T47D (cell line): ENCODE results near the gene WFDC12.
"Not testable (repeated sequence)": the region's sequence is repeated elsewhere in the genome, so short reads cannot be mapped to it uniquely, and the experiment has no call there.

Experiments
- DNase-seq, 2 experiments: peaks; one replicate each; pipeline versions ENCODE4 v3.0.0 to v3.0.0-alpha.2; 2011 to 2012; ENCODE audit warnings: low read depth in 1 of 2, low spot score in 1 of 2
- JUND ChIP-seq: IDR thresholded peaks from 2 replicates; pipeline ENCODE4 v1.6.1; 2012; ENCODE audit warnings: low read depth
- in situ Hi-C: cut with HindIII; loops from 2 replicates; pipeline ENCODE4 v1.10.0; 2016; ENCODE audit warnings: low sequenced_read_pairs, low pct_unique_long_range_greater_than_20kb

WFDC12 gene

DNA sequence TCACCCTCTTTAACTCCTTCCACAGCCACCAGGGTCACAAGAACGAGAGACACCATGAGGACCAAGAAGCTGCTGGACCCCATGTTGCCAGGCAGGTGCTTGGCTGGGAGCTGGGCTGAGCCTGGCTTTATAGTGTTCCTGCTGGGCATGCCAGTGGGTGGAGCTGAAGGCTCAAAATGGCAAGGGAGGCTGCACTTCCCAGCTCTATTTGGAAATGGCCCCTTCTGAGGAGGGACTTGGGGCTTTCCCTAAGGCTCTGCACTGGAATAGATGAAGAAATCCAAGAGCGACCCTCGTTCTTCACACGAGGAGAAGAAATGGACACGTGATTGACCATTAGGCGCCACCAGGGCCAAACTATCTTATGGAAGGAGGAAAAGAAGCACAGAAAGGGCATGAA lies at the start of gene WFDC12:
Gene WFDC12 (minus strand): TSS at position 101 of the 400 bp plus-strand sequence. CDS start 18 bp downstream, at position 83.
- no peak for DNase-seq
- TF ChIP-seq JUND = no peak
- in situ Hi-C loops = no loop called here

DNA sequence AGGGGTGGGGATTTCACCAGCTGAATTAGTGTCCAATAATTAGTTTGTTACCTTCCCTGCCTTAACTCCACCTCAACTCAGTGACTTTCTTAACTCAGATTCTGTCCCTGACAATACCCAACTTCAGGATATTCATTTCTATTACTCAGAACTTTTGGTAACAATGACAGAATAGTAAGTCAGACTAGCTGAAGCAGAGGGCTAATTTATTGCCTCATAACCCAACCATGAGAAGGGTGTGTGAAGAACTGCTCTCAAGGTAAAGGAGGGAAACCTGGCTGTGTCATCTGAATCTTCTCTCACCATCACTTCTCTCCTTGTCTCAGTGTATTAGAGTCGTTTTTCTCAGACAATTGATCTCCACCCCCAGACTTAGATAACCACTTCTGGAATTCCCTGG lies 49.3 kb upstream of the WFDC12 start:
- in situ Hi-C loops = no loop called here
- no peak for TF ChIP-seq JUND

DNA sequence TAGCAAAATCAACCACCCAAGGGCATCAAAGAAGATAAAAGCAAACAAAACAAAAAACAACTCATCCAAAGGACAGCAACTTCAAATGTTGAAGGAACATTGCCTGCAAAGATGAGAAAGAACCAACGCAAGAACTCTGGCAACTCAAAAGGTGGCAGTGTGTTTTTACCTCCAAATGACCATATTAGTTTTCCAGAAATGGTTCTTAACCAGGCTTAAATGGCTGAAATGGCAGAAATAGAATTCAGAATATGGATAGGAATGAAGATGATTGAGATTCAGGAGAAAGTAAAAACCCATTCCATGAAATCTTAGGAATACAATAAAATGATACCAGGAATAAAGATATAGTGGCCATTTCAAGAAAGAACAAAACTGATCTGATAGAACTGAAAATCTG lies 40.6 kb upstream of the WFDC12 start:
- no peak for DNase-seq
- TF ChIP-seq JUND = no peak
- in situ Hi-C loops = no loop called here

More for the DNA sequence above, 49.3 kb upstream of the WFDC12 start:
- DNase-seq = no peak

- no peak for TF ChIP-seq JUND
- DNase-seq = no peak
- in situ Hi-C loops = no loop called here
These were observed 39.0 kb upstream of the WFDC12 start for GRCh38 chr20:45163083-45163803.

DNA sequence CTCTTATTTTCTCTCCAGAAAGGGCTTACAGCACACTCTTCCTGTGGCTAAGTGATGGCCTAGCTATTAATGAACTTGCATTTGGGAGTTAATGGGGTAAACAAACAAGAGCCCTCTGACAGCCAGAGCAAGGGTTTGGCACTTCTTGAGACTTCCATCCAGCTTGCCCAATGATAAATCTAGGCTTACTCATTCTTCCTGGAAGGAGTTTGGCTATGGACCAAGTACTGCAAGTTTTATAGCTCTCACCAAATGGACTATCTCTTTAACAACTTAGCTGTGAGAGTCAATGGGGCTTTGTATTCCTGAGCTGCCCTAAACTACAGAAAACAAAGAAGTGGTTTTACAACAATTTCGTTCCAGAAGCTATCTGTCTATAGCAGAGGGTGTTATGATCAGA lies 33.7 kb upstream of the WFDC12 start:
- in situ Hi-C loops = no loop called here
- DNase-seq = no peak
- TF ChIP-seq JUND = no peak

DNA sequence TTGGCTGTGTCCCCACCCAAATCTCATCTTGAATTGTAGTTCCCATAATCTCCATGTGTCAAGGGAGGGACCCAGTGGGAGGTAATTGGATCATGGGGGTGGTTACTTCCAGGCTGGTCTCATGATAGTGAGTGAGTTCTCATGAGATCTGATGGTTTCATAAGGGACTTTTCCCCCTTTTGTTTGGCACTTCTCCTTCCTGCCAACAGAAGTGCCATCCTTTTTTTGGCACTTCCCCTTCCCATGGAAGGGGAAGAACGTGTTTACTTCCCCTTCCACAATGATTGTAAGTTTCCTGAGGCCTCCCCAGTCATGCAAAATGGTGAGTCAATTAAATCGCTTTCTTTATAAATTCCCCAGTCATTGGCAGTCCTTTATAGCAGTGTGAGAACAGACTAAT lies 32.4 kb upstream of the WFDC12 start:
- in situ Hi-C loops = no loop called here
- no peak for DNase-seq
- no peak for TF ChIP-seq JUND

DNA sequence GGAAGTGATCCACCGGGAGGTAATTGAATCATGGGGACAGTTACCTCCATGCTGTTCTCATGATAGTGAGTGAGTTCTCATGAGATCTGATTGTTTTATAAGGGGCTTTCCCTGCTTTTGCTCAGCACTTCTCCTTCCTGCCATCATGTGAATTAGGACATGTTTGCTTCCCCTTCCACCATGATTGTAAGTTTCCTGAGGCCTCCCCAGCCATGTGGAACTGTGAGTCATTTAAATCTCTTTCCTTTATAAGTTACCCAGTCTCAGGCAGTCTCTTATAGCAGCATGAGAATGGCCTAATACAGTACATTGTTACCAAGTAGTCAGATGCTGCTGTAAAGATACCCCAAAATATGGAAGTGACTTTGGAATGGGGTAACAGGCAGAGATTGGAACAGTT lies 30.5 kb upstream of the WFDC12 start:
- in situ Hi-C loops, DNase-seq: not testable (repeated sequence)

DNA sequence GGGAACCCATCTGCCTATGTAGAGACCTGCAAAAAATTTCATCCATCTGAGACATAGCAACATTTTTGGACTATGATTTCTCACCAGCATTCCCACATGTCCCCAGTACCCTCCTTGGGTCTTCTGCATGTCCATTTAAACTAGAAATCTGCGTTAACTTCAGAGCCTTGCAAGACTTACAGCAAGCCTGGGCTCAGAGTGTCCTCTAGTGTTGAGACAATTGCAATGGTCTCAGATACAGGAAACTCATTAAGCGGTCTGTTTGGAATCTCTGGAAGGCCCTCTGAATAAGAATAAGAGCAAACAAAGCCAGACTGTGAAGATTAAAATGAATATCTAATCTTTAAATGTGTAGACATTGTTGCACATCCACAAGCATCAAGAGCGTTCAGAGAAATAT lies 29.9 kb upstream of the WFDC12 start:
- in situ Hi-C loops = no loop called here
- no peak for TF ChIP-seq JUND
- DNase-seq = no peak

DNA sequence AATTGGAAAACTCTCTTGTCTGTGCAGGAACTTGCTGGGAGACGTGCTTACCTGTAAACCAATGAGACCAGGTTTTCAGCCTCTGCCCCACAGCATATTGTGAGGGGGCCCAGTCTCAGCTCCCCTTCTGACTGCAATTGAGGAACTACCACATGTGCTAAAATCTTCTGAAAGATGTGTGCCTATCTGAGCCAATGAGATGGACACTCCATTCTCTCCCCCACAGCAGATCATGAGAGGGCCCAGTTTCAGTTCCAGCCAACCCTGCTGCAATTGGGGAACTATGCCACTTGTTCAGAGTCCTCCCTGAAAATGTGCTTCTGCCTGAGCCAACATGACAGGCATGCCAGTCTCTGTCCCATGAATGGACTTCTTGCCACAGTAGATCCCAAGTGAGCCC lies 29.5 kb upstream of the WFDC12 start:
- TF ChIP-seq JUND = no peak
- in situ Hi-C loops = no loop called here
- no peak for DNase-seq

DNA sequence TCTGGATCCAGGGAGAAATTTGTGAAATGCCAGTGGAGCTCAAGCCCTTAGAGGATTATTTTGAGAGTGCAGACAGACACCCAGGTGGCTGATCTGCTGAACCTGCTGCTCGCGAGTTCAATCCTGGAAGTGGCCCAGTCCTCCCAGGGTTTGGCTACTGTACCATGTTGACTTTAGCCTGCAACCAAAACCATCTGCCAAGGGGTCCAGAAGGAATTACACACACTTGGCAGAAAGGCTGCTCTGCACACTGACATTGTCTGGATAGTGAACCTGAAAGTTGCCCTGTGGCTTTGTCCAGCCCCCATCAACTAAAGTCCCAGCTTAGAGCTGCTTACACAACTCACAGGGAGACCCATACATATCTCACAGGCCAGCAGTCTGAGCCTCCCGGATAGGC lies 28.9 kb upstream of the WFDC12 start:
- no peak for TF ChIP-seq JUND
- in situ Hi-C loops = no loop called here
- DNase-seq = no peak

DNA sequence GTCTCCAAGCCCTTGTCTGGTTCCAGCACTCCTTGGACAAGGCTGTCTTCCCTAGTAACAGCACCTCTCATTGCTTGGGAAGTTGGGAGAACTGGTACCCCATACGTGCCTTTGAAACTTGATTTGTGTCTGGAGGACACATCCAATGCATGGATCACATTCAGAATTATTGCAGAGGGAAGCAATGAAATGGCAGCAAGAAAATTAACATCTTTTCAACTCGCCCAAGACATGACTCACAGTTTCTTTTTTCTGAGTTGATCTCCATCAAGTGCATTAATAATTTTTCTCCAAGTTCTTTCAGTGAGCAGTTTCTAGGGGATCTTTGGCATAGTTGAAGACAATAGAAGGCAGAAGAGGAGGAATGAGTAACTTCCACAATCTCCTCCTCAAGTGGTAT lies 28.1 kb upstream of the WFDC12 start:
- no peak for TF ChIP-seq JUND
- in situ Hi-C loops = no loop called here
- DNase-seq = no peak

GRCh38 chr20:45149062-45149461 lies 24.8 kb upstream of the WFDC12 start:
- no peak for DNase-seq
- in situ Hi-C loops = no loop called here
- no peak for TF ChIP-seq JUND

DNA sequence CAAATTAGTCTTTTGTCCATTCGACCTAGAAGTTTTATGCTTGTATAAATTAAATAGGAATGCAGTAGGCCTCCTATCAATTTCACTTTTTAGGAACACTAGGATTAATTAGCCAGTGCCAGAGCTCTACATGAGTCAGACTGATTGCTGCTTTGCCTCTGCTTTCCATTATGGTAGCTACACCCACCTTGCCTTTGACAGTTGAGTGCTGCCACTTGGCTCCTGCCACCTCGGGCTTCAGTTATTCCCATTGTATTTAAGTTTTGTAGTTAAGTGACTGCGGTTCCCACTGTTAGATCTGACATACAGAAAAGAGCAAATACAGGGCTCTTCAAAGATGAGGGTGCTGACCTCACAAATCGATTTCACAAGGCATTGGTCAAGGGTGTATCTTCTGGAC lies 16.6 kb upstream of the WFDC12 start:
- TF ChIP-seq JUND = no peak
- DNase-seq = no peak
- in situ Hi-C loops = no loop called here

DNA sequence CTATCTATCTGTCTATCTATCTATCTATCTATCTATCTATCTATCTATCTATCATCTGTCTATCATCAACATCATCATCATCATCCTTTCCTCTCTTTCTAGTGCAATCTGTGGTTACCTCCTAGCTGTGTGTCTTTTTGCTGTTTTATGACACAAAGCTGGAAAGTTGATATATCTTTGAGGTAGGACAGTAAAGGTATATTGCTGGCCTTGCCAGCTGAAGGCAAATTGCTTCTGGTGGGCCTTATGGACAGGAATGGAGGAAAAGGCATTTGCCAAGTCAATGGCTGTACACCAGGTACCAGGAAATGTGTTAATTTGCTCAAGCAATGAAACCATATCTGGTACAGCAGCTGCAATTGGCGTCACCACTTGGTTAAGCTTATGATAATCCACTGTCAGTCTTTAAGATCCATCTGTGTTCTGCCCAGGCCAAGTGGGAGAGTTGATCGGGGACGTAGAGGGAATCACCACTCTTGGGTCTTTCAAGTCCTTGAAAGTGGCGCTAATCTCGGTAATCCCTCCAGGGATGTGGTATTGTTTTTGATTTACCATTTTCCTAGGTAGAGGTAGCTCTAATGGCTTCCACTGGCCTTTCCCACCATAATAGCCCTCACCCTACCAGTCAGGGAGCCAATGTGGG lies 15.6 kb upstream of the WFDC12 start:
- DNase-seq, in situ Hi-C loops: not testable (repeated sequence)
